Osteoblast (primary cell): ENCODE results near the gene GPR37L1. TPM values are rescaled to one million over a fixed set of nuclear protein-coding genes. Genes with fewer than 3 reads are reported as not detected.
A peak's percentile ranks its signal among the peaks of the same experiment; 100 is the strongest.

ENCODE experiments used
- DNase-seq: peaks from one replicate; pipeline ENCODE4 v3.0.0; 2011; ENCODE audit warnings: low spot score, mixed read lengths; ENCODE audit not compliant: insufficient read length; ENCODE audit errors: missing footprints
- H2AFZ ChIP-seq: 2 replicates; pipeline ENCODE4 v1.6.0; 2011; ENCODE audit warnings: mild to moderate bottlenecking, low read length
- H3K27ac ChIP-seq: 2 replicates; pipeline ENCODE4 v1.5.1; 2011; ENCODE audit warnings: mild to moderate bottlenecking, low read depth, low read length, moderate library complexity
- H3K27me3 ChIP-seq: 2 replicates; pipeline ENCODE4 v1.6.0; 2012; ENCODE audit warnings: mild to moderate bottlenecking, control low read depth, inconsistent platforms, low read length, moderate library complexity; ENCODE audit not compliant: insufficient read depth
- H3K36me3 ChIP-seq: 2 replicates; pipeline ENCODE4 v1.5.1; 2011; ENCODE audit warnings: mild to moderate bottlenecking, low read length, control low read depth, moderate library complexity; ENCODE audit not compliant: insufficient read depth
- H3K4me1 ChIP-seq: 2 replicates; pipeline ENCODE4 v1.5.1; 2011; ENCODE audit warnings: mild to moderate bottlenecking, low read length, control low read depth, moderate library complexity; ENCODE audit not compliant: insufficient read depth
- H3K4me2 ChIP-seq: 2 replicates; pipeline ENCODE4 v1.6.0; 2011; ENCODE audit warnings: mild to moderate bottlenecking, low read length; ENCODE audit not compliant: insufficient read depth
- H3K4me3 ChIP-seq: fragments of 200-600 bp; sonication (generic); 3 replicates; pipeline ENCODE4 v1.5.1; 2012; ENCODE audit warnings: mild to moderate bottlenecking, low read length, inconsistent platforms; ENCODE audit not compliant: insufficient read depth
- H3K79me2 ChIP-seq: 2 replicates; pipeline ENCODE4 v1.6.0; 2012; ENCODE audit warnings: mild to moderate bottlenecking, low read length, control low read depth, inconsistent platforms; ENCODE audit not compliant: insufficient read depth
- H3K9me3 ChIP-seq: 2 replicates; pipeline ENCODE4 v1.5.1; 2011; ENCODE audit warnings: low read depth, low read length, control low read depth
- H4K20me1 ChIP-seq: 2 replicates; pipeline ENCODE4 v1.6.0; 2012; ENCODE audit warnings: mild to moderate bottlenecking, low read length, control low read depth; ENCODE audit not compliant: insufficient read depth
- CTCF ChIP-seq: IDR thresholded peaks from 2 replicates; pipeline ENCODE4 v1.5.1; 2011; ENCODE audit warnings: mild to moderate bottlenecking, low read depth, low read length, moderate library complexity; ENCODE audit errors: extremely low read depth
- total RNA-seq: library from RNA; depleted of rRNA; stranded (reverse); fragments of >200 nt; gene quantifications from 2 replicates; pipeline ENCODE4 v1.2.3, GENCODE V29; 2012

Gene GPR37L1
- total RNA-seq, 1 donor = not detected

GRCh38 chr1:202126426-202126825, 3.7 kb downstream of the GPR37L1 start:
- H2AFZ ChIP-seq = no peak overlapping the region
- H3K9me3 ChIP-seq = no peaks in the 10 kb centered on the region
- no peaks in the 10 kb centered on the region for H3K36me3 ChIP-seq
- no peak overlapping the region for H3K4me3 ChIP-seq
- no peaks in the 10 kb centered on the region for H3K79me2 ChIP-seq
- peaks cover 13% of the 10 kb centered on the region for H3K27me3 ChIP-seq
- no peak overlapping the region for H3K4me2 ChIP-seq
- no peak overlapping the region for H3K27ac ChIP-seq
- no peaks in the 10 kb centered on the region for H4K20me1 ChIP-seq
- DNase-seq = peak; percentile 48
- H3K4me1 ChIP-seq = no peaks in the 10 kb centered on the region
- TF ChIP-seq CTCF = no peak

GRCh38 chr1:202127061-202127460, 4.3 kb downstream of the GPR37L1 start:
- DNase-seq = no peak
- Histone ChIP-seq H3K27me3 (peaks cover 9% of the 10 kb centered on the region), H4K20me1 (no peaks in the 10 kb centered on the region), H3K4me2 (no peak overlapping the region), H3K36me3 (peaks cover 5% of the 10 kb centered on the region), H3K27ac (no peak overlapping the region), H3K79me2 (no peaks in the 10 kb centered on the region), H2AFZ (no peak overlapping the region), H3K4me3 (no peak overlapping the region), H3K9me3 (no peaks in the 10 kb centered on the region), H3K4me1 (no peaks in the 10 kb centered on the region)
- TF ChIP-seq CTCF = no peak

GRCh38 chr1:202127836-202128622, 5.3 kb downstream of the GPR37L1 start:
- DNase-seq = peak; percentile 66
- no peaks in the 10 kb centered on the region for H3K4me1 ChIP-seq
- no peak overlapping the region for H2AFZ ChIP-seq
- no peak overlapping the region for H3K4me2 ChIP-seq
- no peaks in the 10 kb centered on the region for H4K20me1 ChIP-seq
- H3K9me3 ChIP-seq = no peaks in the 10 kb centered on the region
- H3K36me3 ChIP-seq = peaks cover 15% of the 10 kb centered on the region
- H3K27me3 ChIP-seq = peaks cover 9% of the 10 kb centered on the region
- no peak for TF ChIP-seq CTCF
- no peak overlapping the region for H3K27ac ChIP-seq
- H3K79me2 ChIP-seq = no peaks in the 10 kb centered on the region
- no peak overlapping the region for H3K4me3 ChIP-seq

GRCh38 chr1:202129453-202130296, 7.0 kb downstream of the GPR37L1 start:
- Histone ChIP-seq H4K20me1 (peaks cover 1% of the 10 kb centered on the region), H2AFZ (no peak overlapping the region), H3K4me2 (no peak overlapping the region), H3K36me3 (peaks cover 25% of the 10 kb centered on the region), H3K9me3 (no peaks in the 10 kb centered on the region), H3K27me3 (no peaks in the 10 kb centered on the region), H3K4me1 (no peaks in the 10 kb centered on the region), H3K79me2 (no peaks in the 10 kb centered on the region), H3K27ac (no peak overlapping the region), H3K4me3 (no peak overlapping the region)
- DNase-seq = peak; percentile 45
- TF ChIP-seq CTCF = no peak
